Bronchial epithelial cell (primary cell): ENCODE data around the gene ZNF175. TPM values are rescaled to one million over a fixed set of nuclear protein-coding genes. Genes with fewer than 3 reads are reported as not detected.

Experiments used
- DNase-seq: peaks from one replicate; pipeline ENCODE4 v3.0.0-alpha.2; 2010; ENCODE audit warnings: low read depth
- FAIRE-seq: peaks from 2 replicates; lab custom pipeline; 2011; peaks lifted over from hg19 to GRCh38; lab: Jason Lieb, UNC
- H3K27me3 ChIP-seq: 2 replicates; pipeline ENCODE4 v1.5.1; 2011; ENCODE audit warnings: low read length; ENCODE audit not compliant: control insufficient read depth, insufficient read depth
- H3K36me3 ChIP-seq: 2 replicates; pipeline ENCODE4 v1.5.1; 2011; ENCODE audit warnings: low read length; ENCODE audit not compliant: control insufficient read depth, insufficient read depth
- H3K4me3 ChIP-seq: 2 replicates; pipeline ENCODE4 v1.5.1; 2011; ENCODE audit warnings: mild to moderate bottlenecking, low read depth, low read length, control low read depth
- total RNA-seq: library from RNA; depleted of rRNA; stranded (reverse); fragments of >200 nt; gene quantifications from 2 replicates; pipeline ENCODE4 v1.2.1, GENCODE V29; 2014
- TF ChIP-seq, protein P1 (sequence below): IDR thresholded peaks from 2 replicates; pipeline ENCODE4 v1.5.1; 2011; ENCODE audit warnings: mild to moderate bottlenecking, moderate library complexity, low read length, control low read depth, inconsistent platforms; ENCODE audit not compliant: insufficient read depth, severe bottlenecking

Gene ZNF175
- total RNA-seq, 1 donor from 2014 or later = 1.6 TPM

DNA sequence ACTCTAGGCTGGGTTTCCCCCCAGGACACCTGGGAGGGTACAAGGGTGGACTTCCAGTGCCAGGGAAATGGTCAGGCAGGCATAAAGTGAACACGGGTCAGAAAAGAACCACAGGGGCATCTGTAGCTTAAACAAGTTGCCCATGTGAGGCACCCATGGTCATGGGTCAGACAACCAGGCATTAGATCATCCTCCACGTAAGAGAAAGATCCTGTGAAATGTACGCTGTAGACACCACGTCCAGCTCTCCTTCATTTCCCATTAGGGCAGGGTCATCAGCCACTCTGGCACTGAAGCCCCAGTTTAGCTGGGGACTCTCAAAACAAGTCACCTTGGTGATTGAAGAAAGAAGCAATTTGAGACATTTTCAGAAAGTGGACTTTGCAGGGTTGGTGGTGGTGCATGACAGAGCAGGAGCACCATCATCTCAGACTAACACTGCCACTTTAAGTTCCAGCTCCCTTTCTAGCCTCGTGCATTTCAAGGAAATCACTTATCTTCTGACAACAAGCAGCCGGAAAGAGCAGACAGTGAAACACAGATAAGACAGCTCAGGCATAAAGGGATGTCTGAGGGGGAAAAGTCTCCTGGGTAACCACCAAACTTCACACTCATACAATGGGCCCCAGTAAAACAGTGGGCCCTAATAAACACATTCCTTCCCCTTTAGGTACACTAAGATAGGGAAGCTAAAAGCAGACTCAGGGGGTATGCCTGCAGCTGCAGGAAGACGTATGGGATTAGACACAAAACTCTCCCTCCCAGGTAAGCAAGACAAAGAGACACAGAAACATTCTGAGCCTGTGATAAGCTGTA is 23.5 kb upstream of the ZNF175 start:
- Histone ChIP-seq H3K4me3 (no peak overlapping the region), H3K27me3 (no peaks in the 10 kb centered on the region), H3K36me3 (no peaks in the 10 kb centered on the region)
- TF ChIP-seq, protein P1, sequence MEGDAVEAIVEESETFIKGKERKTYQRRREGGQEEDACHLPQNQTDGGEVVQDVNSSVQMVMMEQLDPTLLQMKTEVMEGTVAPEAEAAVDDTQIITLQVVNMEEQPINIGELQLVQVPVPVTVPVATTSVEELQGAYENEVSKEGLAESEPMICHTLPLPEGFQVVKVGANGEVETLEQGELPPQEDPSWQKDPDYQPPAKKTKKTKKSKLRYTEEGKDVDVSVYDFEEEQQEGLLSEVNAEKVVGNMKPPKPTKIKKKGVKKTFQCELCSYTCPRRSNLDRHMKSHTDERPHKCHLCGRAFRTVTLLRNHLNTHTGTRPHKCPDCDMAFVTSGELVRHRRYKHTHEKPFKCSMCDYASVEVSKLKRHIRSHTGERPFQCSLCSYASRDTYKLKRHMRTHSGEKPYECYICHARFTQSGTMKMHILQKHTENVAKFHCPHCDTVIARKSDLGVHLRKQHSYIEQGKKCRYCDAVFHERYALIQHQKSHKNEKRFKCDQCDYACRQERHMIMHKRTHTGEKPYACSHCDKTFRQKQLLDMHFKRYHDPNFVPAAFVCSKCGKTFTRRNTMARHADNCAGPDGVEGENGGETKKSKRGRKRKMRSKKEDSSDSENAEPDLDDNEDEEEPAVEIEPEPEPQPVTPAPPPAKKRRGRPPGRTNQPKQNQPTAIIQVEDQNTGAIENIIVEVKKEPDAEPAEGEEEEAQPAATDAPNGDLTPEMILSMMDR = no peak
- DNase-seq (no peak), FAIRE-seq (peak; percentile 13)

DNA sequence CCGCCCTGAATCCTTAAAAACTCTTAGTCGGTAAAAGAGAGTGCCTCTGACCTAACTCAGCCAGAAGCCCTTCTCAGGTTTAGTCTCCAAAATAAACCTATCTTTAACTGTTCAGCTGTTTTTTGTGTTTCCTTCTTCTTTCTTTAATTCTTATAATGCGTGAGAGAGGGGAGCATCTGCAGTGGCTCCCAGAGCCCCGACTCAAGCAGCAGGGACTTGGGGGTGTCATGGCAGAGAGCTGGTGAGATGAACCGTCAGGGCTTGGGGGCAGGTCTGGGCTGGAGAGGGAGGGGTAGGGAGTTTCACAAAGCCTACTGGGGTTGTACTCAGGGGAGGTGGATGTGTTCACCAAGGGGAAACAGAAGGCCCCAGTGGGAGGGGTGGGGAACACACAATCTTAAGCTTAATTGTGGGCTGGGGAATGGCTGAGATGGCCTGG is 22.9 kb upstream of the ZNF175 start:
- Histone ChIP-seq H3K27me3 (no peaks in the 10 kb centered on the region), H3K4me3 (no peak overlapping the region), H3K36me3 (no peaks in the 10 kb centered on the region)
- no peak for FAIRE-seq
- no peak for DNase-seq
- TF ChIP-seq, protein P1 = no peak

DNA sequence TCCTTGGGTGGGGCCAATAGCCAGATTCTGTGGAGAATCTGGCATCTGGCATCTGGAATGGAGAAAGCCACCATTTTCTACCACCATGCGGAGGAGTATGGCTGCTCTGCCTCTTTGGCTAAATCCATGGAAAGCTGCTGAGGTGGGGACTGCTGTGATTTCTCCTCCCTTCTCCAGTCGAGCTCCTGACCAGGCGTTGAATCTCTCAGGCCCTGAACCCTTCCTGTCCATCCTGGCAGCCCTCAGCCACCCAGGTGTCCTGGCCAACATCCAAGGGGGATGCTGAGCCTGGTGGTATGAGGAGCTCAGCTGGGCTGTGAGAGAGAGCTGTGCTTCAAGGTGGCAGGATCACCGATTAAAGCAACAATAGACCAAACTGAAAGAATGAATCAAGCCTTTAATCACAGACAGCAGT is 22.2 kb upstream of the ZNF175 start:
- Histone ChIP-seq H3K36me3 (no peaks in the 10 kb centered on the region), H3K27me3 (no peaks in the 10 kb centered on the region), H3K4me3 (no peak overlapping the region)
- FAIRE-seq (no peak), DNase-seq (no peak)
- TF ChIP-seq, protein P1 = no peak

DNA sequence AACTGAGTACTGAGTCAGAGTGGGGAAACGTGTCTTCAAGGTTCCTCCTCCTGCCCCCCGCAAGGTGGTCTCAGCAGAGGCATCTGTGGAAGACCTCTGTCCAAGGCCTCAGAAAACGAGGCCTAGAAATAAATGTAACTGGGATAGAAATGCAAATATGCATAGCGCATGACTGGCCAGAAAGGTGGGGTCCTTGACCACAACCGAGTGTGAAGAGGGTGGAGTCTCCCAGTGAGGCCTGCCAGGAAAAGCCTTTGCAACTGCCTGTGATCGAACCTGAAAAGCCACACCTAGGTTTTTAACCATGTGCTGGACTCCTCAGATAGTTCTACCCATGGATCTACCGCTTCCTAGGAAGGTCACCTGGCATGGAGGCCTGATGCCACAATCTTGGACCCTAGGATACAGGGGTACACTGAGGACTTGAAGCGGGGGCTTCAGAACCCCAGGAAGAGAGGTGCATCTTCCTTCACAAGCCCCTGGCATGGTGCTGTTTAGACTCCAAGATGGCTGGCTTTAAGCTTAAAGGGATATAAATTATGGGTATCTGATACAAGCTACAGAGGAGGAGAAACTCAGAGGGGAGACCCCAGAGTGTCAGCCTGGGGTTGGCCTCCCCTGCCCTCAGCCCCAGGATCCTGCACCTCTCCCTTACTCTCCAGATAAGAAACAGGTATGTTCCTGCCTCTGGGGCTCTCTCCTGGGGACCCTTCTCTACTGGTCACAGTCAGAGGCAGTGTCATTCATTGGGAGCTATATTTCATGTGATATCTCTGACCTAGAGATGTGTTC is 21.4 kb upstream of the ZNF175 start:
- H3K27me3 ChIP-seq = no peaks in the 10 kb centered on the region
- DNase-seq (no peak), FAIRE-seq (no peak)
- H3K4me3 ChIP-seq = no peak overlapping the region
- H3K36me3 ChIP-seq = no peaks in the 10 kb centered on the region
- TF ChIP-seq, protein P1 = no peak

DNA sequence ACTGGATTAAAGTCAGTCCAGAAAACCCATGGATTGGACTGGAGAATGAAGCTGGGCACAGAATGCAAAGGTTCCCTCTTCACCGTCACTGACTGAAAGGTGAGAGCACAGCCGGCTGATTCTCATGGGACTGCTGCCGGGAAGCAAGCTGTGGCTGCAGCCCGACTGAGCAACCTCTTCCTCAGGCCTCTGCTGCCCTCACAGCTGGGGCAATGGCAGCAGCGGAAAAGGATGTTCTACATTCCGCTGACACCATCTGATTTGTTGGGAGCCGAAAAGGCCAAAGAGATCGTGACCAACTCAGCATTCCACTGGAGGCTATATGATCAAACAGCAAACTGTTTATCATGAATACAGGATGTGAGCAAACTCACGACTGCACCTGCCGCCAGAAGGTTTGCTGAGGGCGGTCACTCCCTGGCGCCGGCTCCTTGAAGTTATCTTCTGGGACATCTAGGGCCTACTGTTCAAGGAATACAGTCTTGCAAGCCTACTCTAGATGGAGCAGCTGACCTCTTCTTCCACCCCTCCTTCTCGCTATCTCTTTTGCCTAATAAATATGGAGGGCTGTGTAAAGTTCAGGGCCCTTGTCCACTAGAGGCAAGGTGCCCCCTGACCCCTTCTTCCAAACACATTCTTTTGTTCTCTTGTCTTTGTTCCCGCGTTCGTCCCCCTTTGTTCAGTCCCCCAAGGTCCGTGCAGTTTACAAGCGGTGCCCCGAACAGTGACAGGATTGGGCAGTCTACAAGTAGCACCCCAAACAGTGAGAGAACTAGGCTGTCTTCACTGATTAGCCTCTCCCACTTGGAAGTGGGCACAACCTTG is 20.0 kb upstream of the ZNF175 start:
- Histone ChIP-seq H3K4me3 (no peak overlapping the region), H3K27me3 (no peaks in the 10 kb centered on the region), H3K36me3 (no peaks in the 10 kb centered on the region)
- TF ChIP-seq, protein P1 = no peak
- DNase-seq = no peak
- no peak for FAIRE-seq
